Heart right ventricle (tissue), 16 donors: ENCODE measurements around the gene TKT. TPM values are rescaled to one million over a fixed set of nuclear protein-coding genes. Genes with fewer than 3 reads are reported as not detected.

ENCODE experiments used
- ATAC-seq, 8 donors: fragments of 200-7000 bp; cut with Tn5 transposase; one replicate each; pipeline ENCODE4 v1.9.1; 2020; ENCODE audit warnings: mild to moderate bottlenecking in 8 of 8, moderate library complexity in 8 of 8, moderate number of reproducible peaks in 1 of 8
- DNase-seq, 2 donors: peaks; one replicate each; pipeline ENCODE4 v3.0.0-alpha.2; 2020
- H3K27ac ChIP-seq, 10 donors: fragments of 200-600 bp; sonication (generic) in 2 of 10; one replicate each; pipeline versions ENCODE4 v1.5.0 to v1.8.0; 2020 to 2022; ENCODE audit warnings: mild to moderate bottlenecking in 3 of 10
- H3K27me3 ChIP-seq, 7 donors: fragments of 200-600 bp; one replicate each; pipeline ENCODE4 v1.8.0; 2021 to 2022; ENCODE audit warnings: mild to moderate bottlenecking in 2 of 7
- H3K36me3 ChIP-seq, 9 donors: fragments of 200-600 bp; sonication (generic) in 1 of 9; one replicate each; pipeline versions ENCODE4 v1.5.0 to v1.8.0; 2020 to 2022; ENCODE audit warnings: mild to moderate bottlenecking in 2 of 9
- H3K4me1 ChIP-seq, 9 donors: fragments of 200-600 bp; sonication (generic) in 1 of 9; one replicate each; pipeline versions ENCODE4 v1.5.0 to v1.8.0; 2020 to 2022; ENCODE audit warnings: mild to moderate bottlenecking in 4 of 9
- H3K4me3 ChIP-seq, 10 donors: fragments of 200-600 bp; sonication (generic) in 2 of 10; one replicate each; pipeline versions ENCODE4 v1.5.0 to v1.8.0; 2020 to 2022; ENCODE audit warnings: mild to moderate bottlenecking in 7 of 10, moderate library complexity in 2 of 10
- H3K9me3 ChIP-seq, 11 donors: fragments of 200-600 bp in 10 of 11; sonication (generic) in 2 of 11; one replicate each; pipeline versions ENCODE4 v1.5.0 to v1.8.0; 2013 to 2022; ENCODE audit warnings: mild to moderate bottlenecking in 2 of 11, control low read depth in 1 of 11, moderate library complexity in 1 of 11
- CTCF ChIP-seq, 9 donors: fragments of 200-600 bp; sonication (generic) in 2 of 9; IDR thresholded peaks; one replicate each; pipeline versions ENCODE4 v1.5.0 to v1.8.0; 2021 to 2022; ENCODE audit warnings: antibody characterized with exemption in 9 of 9, mild to moderate bottlenecking in 5 of 9, moderate library complexity in 1 of 9
- WGBS, 2 donors: extraction: QIAGEN DNeasy Blood & Tissue Kit; methylation state at CpG; one replicate each; pipeline ENCODE4 v1.1.7; 2013; ENCODE audit warnings: inconsistent platforms in 1 of 2; 5-methylcytosine and 5-hydroxymethylcytosine counted together
- intact Hi-C, 10 donors: fragments of 100-400 bp; cut with DNase I; formaldehyde crosslinking; loops; one replicate each; pipeline versions ENCODE4 v1.11.1 to v1.14.2; 2022
- polyA plus RNA-seq, 2 donors: library from polyadenylated mRNA; stranded (reverse); fragments of 200-250 nt; gene quantifications; one replicate each; pipeline ENCODE4 v1.2.3, GENCODE V29; 2013
- total RNA-seq, 10 donors: library from RNA; stranded (reverse); fragmentation: NEBNext Ultra II Directional in 3 of 10; extraction: Animal tissue kit (Norgen Biotek cat#: 25700) in 3 of 10; gene quantifications; one replicate each; pipeline versions ENCODE4 v1.2.1 to v1.2.4, GENCODE V29; 2021 to 2023
- donor health status: Arrhythmogenic right ventricular cardiomyopathy.
- donor health status: ischemic (EF 13 %, LVEDD 7.1; RV severe dilation, severe dysfunction).
- donor health status: healthy with polysubstance abuse.
- donor health status: DM: no; HTN: yes; CAD: no.
- donor health status: DM: no; HTN: no; CAD: no.
- donor health status: ischemic (EF 25% LVEDD 6.9; RV normal size, moderate dysfunction).
- donor health status: ischemic (EF 25% LVEDD 5.7; RV mildly dilated, moderate dysfunction).
- donor health status: healthy.
- donor health status: DM: yes; HTN: yes; CAD: no.
- donor health status: Ischemic cardiomyopathy.
- donor health status: ischemic (EF 35%, LVEDD 5.7; RV mildly dilated, moderate dysfunction).
- donor health status: nonischemic (EF 11% LVEDD 7.7; RV severe dilation, severe dysfunction).
- donor health status: DM: yes; HTN: yes; CAD: no.
- donor health status: PGD.
- donor health status: ischemic (EF 29% LVEDD 5.4; RV normal size, mild dysfunction).
- donor health status: nonischemic (EF 23%, LVEDD 6.1; RV moderate dilation, normal function).

The TKT gene
- total and polyA plus RNA-seq, 12 donors, result 16.5 to 91.4 (median 31.2) TPM

GRCh38 chr3:53194210-53195065 is 61.4 kb downstream of the TKT start:
- DNase-seq (peak; percentile 35 to 56), ATAC-seq (peak in 7 of 8 donors; percentile 27 to 72 (median 38))
- H3K4me1 ChIP-seq, result peaks cover 10 to 46% (median 28%) of the 10 kb centered on the region in 9 donors
- peaks cover 0 to 48% (median 5%) of the 10 kb centered on the region in 9 donors for H3K36me3 ChIP-seq
- H3K27me3 ChIP-seq, result no peaks in the 10 kb centered on the region
- peak overlapping the region in 4 of 10 donors; percentile 5 to 41 (median 21) for H3K27ac ChIP-seq
- WGBS, 2 donors, result 58 to 61% methylated on average over 14 of the region's 14 CpGs
- intact Hi-C loops, result loop anchor here in 6 of 10 donors (1.0 to 10.0 kb wide), 4 partner anchors 62 to 340 kb away; partner anchors contain the start of gene RFT1 (in 5 of the 6)
- TF ChIP-seq CTCF (IDR thresholded peaks at IDR 0.05), result no peak
- no peaks in the 10 kb centered on the region for H3K9me3 ChIP-seq
- H3K4me3 ChIP-seq, result no peak overlapping the region

- Histone ChIP-seq H3K27me3 (no peaks in the 10 kb centered on the region), H3K9me3 (no peaks in the 10 kb centered on the region), H3K27ac (peak overlapping the region in 4 of 10 donors; percentile 5 to 41 (median 21)), H3K4me1 (peaks cover 10 to 46% (median 28%) of the 10 kb centered on the region in 9 donors), H3K36me3 (peaks cover 0 to 56% (median 5%) of the 10 kb centered on the region in 9 donors), H3K4me3 (no peak overlapping the region)
- intact Hi-C loops, result loop anchor here in 3 of 10 donors (2.0 to 10.0 kb wide), 3 partner anchors 61 to 339 kb away; partner anchors contain the start of gene RFT1 (in 1 of the 3)
- WGBS, 2 donors, result 56% methylated on average over 11 of the region's 11 CpGs
- ATAC-seq (peak in 7 of 8 donors; percentile 7 to 53 (median 42)), DNase-seq (peak in 1 of 2 donors; percentile 26)
- no peak for TF ChIP-seq CTCF (IDR thresholded peaks at IDR 0.05)
These were observed 62.2 kb downstream of the TKT start for GRCh38 chr3:53193466-53194209.

GRCh38 chr3:53192608-53193007 is 63.2 kb downstream of the TKT start:
- H3K27ac ChIP-seq, result no peak overlapping the region
- WGBS, 2 donors, result 45 to 60% methylated on average over 3 of the region's 3 CpGs
- DNase-seq, result no peak

More at GRCh38 chr3:53192608-53193007, 63.2 kb downstream of the TKT start:
- Histone ChIP-seq H3K36me3 (peaks cover 0 to 65% (median 5%) of the 10 kb centered on the region in 9 donors), H3K27me3 (no peaks in the 10 kb centered on the region), H3K9me3 (no peaks in the 10 kb centered on the region), H3K4me3 (no peak overlapping the region), H3K4me1 (peaks cover 10 to 46% (median 28%) of the 10 kb centered on the region in 9 donors)
- no peak for ATAC-seq
- intact Hi-C loops, result loop anchor here in 2 of 10 donors (5.0 to 10.0 kb wide), 2 partner anchors 60 to 338 kb away; partner anchors contain the start of gene RFT1 (in 1 of the 2)
- no peak for TF ChIP-seq CTCF (IDR thresholded peaks at IDR 0.05)
